ENCODE results near the gene TIMM10B.
"Not testable (repeated sequence)": the region's sequence is repeated elsewhere in the genome, so short reads cannot be mapped to it uniquely, and the experiment has no call there.

TIMM10B gene

GRCh38 chr11:6504166-6504565, 22.9 kb downstream of the TIMM10B start:
- H2AFZ ChIP-seq (ENCODE audit: low read length) = no peak overlapping the region
- no peak overlapping the region for H3K27ac ChIP-seq (ENCODE audit: low read length)
- H3K4me1 ChIP-seq (ENCODE audit: low read length) = no peaks in the 10 kb centered on the region
- DNase-seq = no peak
- H3K27me3 ChIP-seq (replicated peaks; ENCODE audit: insufficient read depth, low read length) = no peaks in the 10 kb centered on the region
- H3K4me2 ChIP-seq (ENCODE audit: low read depth, low read length) = no peak overlapping the region
- no peaks in the 10 kb centered on the region for H3K36me3 ChIP-seq (replicated peaks; ENCODE audit: insufficient read depth, low read length)
- H3K4me3 ChIP-seq (ENCODE audit: low read length) = no peak overlapping the region
- no peaks in the 10 kb centered on the region for H3K79me2 ChIP-seq (ENCODE audit: low read length)
- no peaks in the 10 kb centered on the region for H4K20me1 ChIP-seq (ENCODE audit: insufficient read depth, low read length)
- no peaks in the 10 kb centered on the region for H3K9me2 ChIP-seq (replicated peaks; ENCODE audit: insufficient read depth, low read length)
- H3F3A ChIP-seq (ENCODE audit: insufficient read depth, low read length) = no peaks in the 10 kb centered on the region
- TF ChIP-seq EZH2phosphoT487 (IDR thresholded peaks at IDR 0.05; ENCODE audit: low read length) = no peak
- no peak for TF ChIP-seq EZH2 (optimal IDR thresholded peaks at IDR 0.05; ENCODE audit: low read depth, low read length)
- TF ChIP-seq CTCF (IDR thresholded peaks at IDR 0.05; ENCODE audit: low read length) = no peak
- H3K9me3 ChIP-seq (replicated peaks; ENCODE audit: insufficient read depth, low read length) = no peaks in the 10 kb centered on the region
- no peak overlapping the region for H3K9ac ChIP-seq (ENCODE audit: low read length)

- DNase-seq = peak; percentile 27
- H3K4me2 ChIP-seq (ENCODE audit: low read depth, low read length) = no peak overlapping the region
- H3K9ac ChIP-seq (ENCODE audit: low read length) = no peak overlapping the region
- H3K9me3 ChIP-seq (replicated peaks; ENCODE audit: insufficient read depth, low read length) = no peaks in the 10 kb centered on the region
- no peaks in the 10 kb centered on the region for H3K36me3 ChIP-seq (replicated peaks; ENCODE audit: insufficient read depth, low read length)
- TF ChIP-seq CTCF (IDR thresholded peaks at IDR 0.05; ENCODE audit: low read length) (peak; percentile 85), EZH2phosphoT487 (IDR thresholded peaks at IDR 0.05; ENCODE audit: low read length) (no peak), EZH2 (optimal IDR thresholded peaks at IDR 0.05; ENCODE audit: low read depth, low read length) (no peak)
- no peaks in the 10 kb centered on the region for H3K79me2 ChIP-seq (ENCODE audit: low read length)
- no peaks in the 10 kb centered on the region for H3K27me3 ChIP-seq (replicated peaks; ENCODE audit: insufficient read depth, low read length)
- H3K27ac ChIP-seq (ENCODE audit: low read length) = no peak overlapping the region
- H3K4me3 ChIP-seq (ENCODE audit: low read length) = no peak overlapping the region
- no peaks in the 10 kb centered on the region for H3K9me2 ChIP-seq (replicated peaks; ENCODE audit: insufficient read depth, low read length)
- H4K20me1 ChIP-seq (ENCODE audit: insufficient read depth, low read length) = no peaks in the 10 kb centered on the region
- no peaks in the 10 kb centered on the region for H3F3A ChIP-seq (ENCODE audit: insufficient read depth, low read length)
- no peaks in the 10 kb centered on the region for H3K4me1 ChIP-seq (ENCODE audit: low read length)
- no peak overlapping the region for H2AFZ ChIP-seq (ENCODE audit: low read length)
Observed at GRCh38 chr11:6505577-6506240, 24.4 kb downstream of the TIMM10B start.

- TF ChIP-seq EZH2phosphoT487 (IDR thresholded peaks at IDR 0.05; ENCODE audit: low read length) (no peak), EZH2 (optimal IDR thresholded peaks at IDR 0.05; ENCODE audit: low read depth, low read length) (no peak)
- Histone ChIP-seq H3K9me2 (replicated peaks; ENCODE audit: insufficient read depth, low read length) (no peaks in the 10 kb centered on the region), H2AFZ (ENCODE audit: low read length) (no peak overlapping the region), H3K9me3 (replicated peaks; ENCODE audit: insufficient read depth, low read length) (no peaks in the 10 kb centered on the region), H3K27ac (ENCODE audit: low read length) (no peak overlapping the region), H3K4me1 (ENCODE audit: low read length) (no peaks in the 10 kb centered on the region), H3F3A (ENCODE audit: insufficient read depth, low read length) (no peaks in the 10 kb centered on the region), H3K36me3 (replicated peaks; ENCODE audit: insufficient read depth, low read length) (no peaks in the 10 kb centered on the region), H4K20me1 (ENCODE audit: insufficient read depth, low read length) (peaks cover 5% of the 10 kb centered on the region; the same call in 1 of the 2 replicates), H3K79me2 (ENCODE audit: low read length) (no peaks in the 10 kb centered on the region), H3K4me2 (ENCODE audit: low read depth, low read length) (no peak overlapping the region), H3K4me3 (ENCODE audit: low read length) (no peak overlapping the region), H3K27me3 (replicated peaks; ENCODE audit: insufficient read depth, low read length) (peaks cover 11% of the 10 kb centered on the region; the same call in 1 of the 2 replicates), H3K9ac (ENCODE audit: low read length) (no peak overlapping the region)
- DNase-seq = no peak
Observed at GRCh38 chr11:6516865-6517264, 35.6 kb downstream of the TIMM10B start.

- Histone ChIP-seq H3K4me3 (ENCODE audit: low read length) (no peak overlapping the region), H3K27ac (ENCODE audit: low read length) (no peak overlapping the region), H3K27me3 (replicated peaks; ENCODE audit: insufficient read depth, low read length) (peaks cover 40% of the 10 kb centered on the region), H3K9ac (ENCODE audit: low read length) (no peak overlapping the region), H3F3A (ENCODE audit: insufficient read depth, low read length) (no peaks in the 10 kb centered on the region), H3K9me2 (replicated peaks; ENCODE audit: insufficient read depth, low read length) (no peaks in the 10 kb centered on the region), H3K9me3 (replicated peaks; ENCODE audit: insufficient read depth, low read length) (no peaks in the 10 kb centered on the region), H4K20me1 (ENCODE audit: insufficient read depth, low read length) (peaks cover 12% of the 10 kb centered on the region), H3K4me2 (ENCODE audit: low read depth, low read length) (no peak overlapping the region), H2AFZ (ENCODE audit: low read length) (no peak overlapping the region), H3K4me1 (ENCODE audit: low read length) (no peaks in the 10 kb centered on the region), H3K79me2 (ENCODE audit: low read length) (no peaks in the 10 kb centered on the region), H3K36me3 (replicated peaks; ENCODE audit: insufficient read depth, low read length) (no peaks in the 10 kb centered on the region)
- no peak for TF ChIP-seq EZH2phosphoT487 (IDR thresholded peaks at IDR 0.05; ENCODE audit: low read length)
- DNase-seq = no peak
Observed at GRCh38 chr11:6520265-6520664, 39.0 kb downstream of the TIMM10B start.

- not testable (repeated sequence) for H3K27ac ChIP-seq (ENCODE audit: low read length); H3K9me3 ChIP-seq (replicated peaks; ENCODE audit: insufficient read depth, low read length)
Observed at GRCh38 chr11:6521946-6522345, 40.6 kb downstream of the TIMM10B start.

More at GRCh38 chr11:6521946-6522345, 40.6 kb downstream of the TIMM10B start:
- Histone ChIP-seq H4K20me1 (ENCODE audit: insufficient read depth, low read length) (peaks cover 22% of the 10 kb centered on the region), H3K27me3 (replicated peaks; ENCODE audit: insufficient read depth, low read length) (peaks cover 48% of the 10 kb centered on the region), H3F3A (ENCODE audit: insufficient read depth, low read length) (peaks cover 11% of the 10 kb centered on the region), H3K4me1 (ENCODE audit: low read length) (peaks cover 11% of the 10 kb centered on the region)
- not testable (repeated sequence) for DNase-seq; H3K4me3 ChIP-seq (ENCODE audit: low read length); H3K9ac ChIP-seq (ENCODE audit: low read length); H3K79me2 ChIP-seq (ENCODE audit: low read length); H3K9me2 ChIP-seq (replicated peaks; ENCODE audit: insufficient read depth, low read length); H3K36me3 ChIP-seq (replicated peaks; ENCODE audit: insufficient read depth, low read length); H2AFZ ChIP-seq (ENCODE audit: low read length); H3K4me2 ChIP-seq (ENCODE audit: low read depth, low read length)

Data from MM.1S (cell line).